ENCODE measurements around the gene RFX5. TPM values are rescaled to one million over a fixed set of nuclear protein-coding genes. Genes with fewer than 3 reads are reported as not detected.

RFX5 gene
- total and polyA plus RNA-seq, 2 experiments from 2014 or later: 13.3 to 44.5 TPM

GRCh38 chr1:151369621-151370048 is 22.6 kb upstream of the RFX5 start:
- Mint-ChIP-seq H3K27ac (no peak overlapping the region), H3K27me3 (ENCODE audit: insufficient read depth, low read depth, poor library complexity) (peaks cover 16% of the 10 kb centered on the region), H3K9me3 (no peaks in the 10 kb centered on the region; the same call in 2 of the 3 replicates), H3K4me3 (no peak overlapping the region), H3K36me3 (ENCODE audit: low read depth) (peaks cover 9% of the 10 kb centered on the region; the same call in 2 of the 3 replicates), H3K4me1 (peaks cover 27% of the 10 kb centered on the region)
- Histone ChIP-seq H3K79me2 (replicated peaks; ENCODE audit: insufficient read depth) (no peaks in the 10 kb centered on the region), H3K27me3 (ENCODE audit: insufficient read depth) (no peaks in the 10 kb centered on the region), H3K27ac (ENCODE audit: low read depth) (no peak overlapping the region), H3K4me1 (ENCODE audit: insufficient read depth) (peaks cover 16% of the 10 kb centered on the region), H3K4me2 (no peak overlapping the region), H4K20me1 (replicated peaks; ENCODE audit: insufficient read depth) (no peaks in the 10 kb centered on the region), H3F3A (replicated peaks; ENCODE audit: low read depth) (no peaks in the 10 kb centered on the region), H3K9me2 (ENCODE audit: insufficient read depth) (no peaks in the 10 kb centered on the region), H3K4me3 (no peak overlapping the region), H3K36me3 (ENCODE audit: insufficient read depth) (no peaks in the 10 kb centered on the region), H2AFZ (no peak overlapping the region)
- peak; percentile 52 for DNase-seq (ENCODE audit: low spot score)
- no peak for TF ChIP-seq NANOG (IDR thresholded peaks at IDR 0.05; ENCODE audit: borderline replicate concordance)
- TF ChIP-seq JUNB (IDR thresholded peaks at IDR 0.05; ENCODE audit: unreplicated experiment): no peak
- TF ChIP-seq, protein P1, sequence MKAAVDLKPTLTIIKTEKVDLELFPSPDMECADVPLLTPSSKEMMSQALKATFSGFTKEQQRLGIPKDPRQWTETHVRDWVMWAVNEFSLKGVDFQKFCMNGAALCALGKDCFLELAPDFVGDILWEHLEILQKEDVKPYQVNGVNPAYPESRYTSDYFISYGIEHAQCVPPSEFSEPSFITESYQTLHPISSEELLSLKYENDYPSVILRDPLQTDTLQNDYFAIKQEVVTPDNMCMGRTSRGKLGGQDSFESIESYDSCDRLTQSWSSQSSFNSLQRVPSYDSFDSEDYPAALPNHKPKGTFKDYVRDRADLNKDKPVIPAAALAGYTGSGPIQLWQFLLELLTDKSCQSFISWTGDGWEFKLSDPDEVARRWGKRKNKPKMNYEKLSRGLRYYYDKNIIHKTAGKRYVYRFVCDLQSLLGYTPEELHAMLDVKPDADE (IDR thresholded peaks at IDR 0.05): no peak
- no peak for TF ChIP-seq EZH2 (IDR thresholded peaks at IDR 0.05; ENCODE audit: low read depth, unreplicated experiment)
- no peak for TF ChIP-seq EZH2phosphoT487 (IDR thresholded peaks at IDR 0.05; ENCODE audit: unreplicated experiment)
- TF ChIP-seq CREB1 (CRISPR knock-in tag; IDR thresholded peaks at IDR 0.05; ENCODE audit: low read depth): no peak
- no peak for TF ChIP-seq ZNF331 (CRISPR knock-in tag; IDR thresholded peaks at IDR 0.05; ENCODE audit: low read depth)
- TF ChIP-seq STAT1 (IDR thresholded peaks at IDR 0.05; ENCODE audit: unreplicated experiment): no peak
- no peak for TF ChIP-seq POLR2AphosphoS5 (IDR thresholded peaks at IDR 0.05; ENCODE audit: low read depth)
- peak; percentile 30 for ATAC-seq

- no peaks in the 10 kb centered on the region for H4K20me1 ChIP-seq (replicated peaks; ENCODE audit: insufficient read depth)
- H3K4me3 Mint-ChIP-seq: no peak overlapping the region
Measured at GRCh38 chr1:151369302-151369610, 22.2 kb upstream of the RFX5 start.

More at GRCh38 chr1:151369302-151369610, 22.2 kb upstream of the RFX5 start:
- no peaks in the 10 kb centered on the region for H3F3A ChIP-seq (replicated peaks; ENCODE audit: low read depth)
- Mint-ChIP-seq H3K4me1 (peaks cover 26% of the 10 kb centered on the region), H3K27me3 (ENCODE audit: insufficient read depth, low read depth, poor library complexity) (peaks cover 14% of the 10 kb centered on the region), H3K27ac (no peak overlapping the region), H3K9me3 (no peaks in the 10 kb centered on the region; the same call in 1 of the 3 replicates), H3K36me3 (ENCODE audit: low read depth) (peaks cover 12% of the 10 kb centered on the region)
- H3K9me2 ChIP-seq (ENCODE audit: insufficient read depth): no peaks in the 10 kb centered on the region
- DNase-seq (ENCODE audit: low spot score) (no peak), ATAC-seq (no peak)
- H3K27ac ChIP-seq (ENCODE audit: low read depth): no peak overlapping the region
- no peaks in the 10 kb centered on the region for H3K36me3 ChIP-seq (ENCODE audit: insufficient read depth)
- H3K27me3 ChIP-seq (ENCODE audit: insufficient read depth): no peaks in the 10 kb centered on the region
- TF ChIP-seq, protein P2, sequence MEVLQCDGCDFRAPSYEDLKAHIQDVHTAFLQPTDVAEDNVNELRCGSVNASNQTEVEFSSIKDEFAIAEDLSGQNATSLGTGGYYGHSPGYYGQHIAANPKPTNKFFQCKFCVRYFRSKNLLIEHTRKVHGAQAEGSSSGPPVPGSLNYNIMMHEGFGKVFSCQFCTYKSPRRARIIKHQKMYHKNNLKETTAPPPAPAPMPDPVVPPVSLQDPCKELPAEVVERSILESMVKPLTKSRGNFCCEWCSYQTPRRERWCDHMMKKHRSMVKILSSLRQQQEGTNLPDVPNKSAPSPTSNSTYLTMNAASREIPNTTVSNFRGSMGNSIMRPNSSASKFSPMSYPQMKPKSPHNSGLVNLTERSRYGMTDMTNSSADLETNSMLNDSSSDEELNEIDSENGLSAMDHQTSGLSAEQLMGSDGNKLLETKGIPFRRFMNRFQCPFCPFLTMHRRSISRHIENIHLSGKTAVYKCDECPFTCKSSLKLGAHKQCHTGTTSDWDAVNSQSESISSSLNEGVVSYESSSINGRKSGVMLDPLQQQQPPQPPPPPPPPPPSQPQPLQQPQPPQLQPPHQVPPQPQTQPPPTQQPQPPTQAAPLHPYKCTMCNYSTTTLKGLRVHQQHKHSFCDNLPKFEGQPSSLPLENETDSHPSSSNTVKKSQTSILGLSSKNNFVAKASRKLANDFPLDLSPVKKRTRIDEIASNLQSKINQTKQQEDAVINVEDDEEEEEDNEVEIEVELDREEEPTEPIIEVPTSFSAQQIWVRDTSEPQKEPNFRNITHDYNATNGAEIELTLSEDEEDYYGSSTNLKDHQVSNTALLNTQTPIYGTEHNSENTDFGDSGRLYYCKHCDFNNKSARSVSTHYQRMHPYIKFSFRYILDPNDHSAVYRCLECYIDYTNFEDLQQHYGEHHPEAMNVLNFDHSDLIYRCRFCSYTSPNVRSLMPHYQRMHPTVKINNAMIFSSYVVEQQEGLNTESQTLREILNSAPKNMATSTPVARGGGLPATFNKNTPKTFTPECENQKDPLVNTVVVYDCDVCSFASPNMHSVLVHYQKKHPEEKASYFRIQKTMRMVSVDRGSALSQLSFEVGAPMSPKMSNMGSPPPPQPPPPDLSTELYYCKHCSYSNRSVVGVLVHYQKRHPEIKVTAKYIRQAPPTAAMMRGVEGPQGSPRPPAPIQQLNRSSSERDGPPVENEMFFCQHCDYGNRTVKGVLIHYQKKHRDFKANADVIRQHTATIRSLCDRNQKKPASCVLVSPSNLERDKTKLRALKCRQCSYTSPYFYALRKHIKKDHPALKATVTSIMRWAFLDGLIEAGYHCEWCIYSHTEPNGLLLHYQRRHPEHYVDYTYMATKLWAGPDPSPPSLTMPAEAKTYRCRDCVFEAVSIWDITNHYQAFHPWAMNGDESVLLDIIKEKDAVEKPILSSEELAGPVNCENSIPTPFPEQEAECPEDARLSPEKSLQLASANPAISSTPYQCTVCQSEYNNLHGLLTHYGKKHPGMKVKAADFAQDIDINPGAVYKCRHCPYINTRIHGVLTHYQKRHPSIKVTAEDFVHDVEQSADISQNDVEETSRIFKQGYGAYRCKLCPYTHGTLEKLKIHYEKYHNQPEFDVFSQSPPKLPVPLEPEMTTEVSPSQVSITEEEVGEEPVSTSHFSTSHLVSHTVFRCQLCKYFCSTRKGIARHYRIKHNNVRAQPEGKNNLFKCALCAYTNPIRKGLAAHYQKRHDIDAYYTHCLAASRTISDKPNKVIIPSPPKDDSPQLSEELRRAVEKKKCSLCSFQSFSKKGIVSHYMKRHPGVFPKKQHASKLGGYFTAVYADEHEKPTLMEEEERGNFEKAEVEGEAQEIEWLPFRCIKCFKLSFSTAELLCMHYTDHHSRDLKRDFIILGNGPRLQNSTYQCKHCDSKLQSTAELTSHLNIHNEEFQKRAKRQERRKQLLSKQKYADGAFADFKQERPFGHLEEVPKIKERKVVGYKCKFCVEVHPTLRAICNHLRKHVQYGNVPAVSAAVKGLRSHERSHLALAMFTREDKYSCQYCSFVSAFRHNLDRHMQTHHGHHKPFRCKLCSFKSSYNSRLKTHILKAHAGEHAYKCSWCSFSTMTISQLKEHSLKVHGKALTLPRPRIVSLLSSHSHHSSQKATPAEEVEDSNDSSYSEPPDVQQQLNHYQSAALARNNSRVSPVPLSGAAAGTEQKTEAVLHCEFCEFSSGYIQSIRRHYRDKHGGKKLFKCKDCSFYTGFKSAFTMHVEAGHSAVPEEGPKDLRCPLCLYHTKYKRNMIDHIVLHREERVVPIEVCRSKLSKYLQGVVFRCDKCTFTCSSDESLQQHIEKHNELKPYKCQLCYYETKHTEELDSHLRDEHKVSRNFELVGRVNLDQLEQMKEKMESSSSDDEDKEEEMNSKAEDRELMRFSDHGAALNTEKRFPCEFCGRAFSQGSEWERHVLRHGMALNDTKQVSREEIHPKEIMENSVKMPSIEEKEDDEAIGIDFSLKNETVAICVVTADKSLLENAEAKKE (CRISPR knock-in tag; IDR thresholded peaks at IDR 0.05): no peak
- no peak overlapping the region for H3K4me2 ChIP-seq
- no peaks in the 10 kb centered on the region for H3K79me2 ChIP-seq (replicated peaks; ENCODE audit: insufficient read depth)
- no peak overlapping the region for H2AFZ ChIP-seq
- H3K4me3 ChIP-seq: no peak overlapping the region
- H3K4me1 ChIP-seq (ENCODE audit: insufficient read depth): peaks cover 16% of the 10 kb centered on the region
